Ectodermal cell (in vitro differentiated cells): ENCODE results near the gene AKIP1.

Experiments used
- H3K27ac ChIP-seq: 2 replicates; pipeline ENCODE4 v1.7.0; 2013; ENCODE audit warnings: mild to moderate bottlenecking, low read depth, low read length; ENCODE audit not compliant: insufficient read depth, poor library complexity, severe bottlenecking
- H3K27me3 ChIP-seq: 2 replicates; pipeline ENCODE4 v1.7.0; 2013; ENCODE audit warnings: mild to moderate bottlenecking, low read length; ENCODE audit not compliant: insufficient read depth, control insufficient read depth, poor library complexity, severe bottlenecking
- H3K36me3 ChIP-seq: one replicate; pipeline ENCODE4 v1.7.0; 2013; ENCODE audit warnings: low read length; ENCODE audit not compliant: control insufficient read depth, insufficient read depth
- H3K4me1 ChIP-seq: one replicate; pipeline ENCODE4 v1.7.0; 2013; ENCODE audit warnings: low read length; ENCODE audit not compliant: control insufficient read depth, insufficient read depth
- H3K4me3 ChIP-seq: 2 replicates; pipeline ENCODE4 v1.7.0; 2013; ENCODE audit warnings: low read depth, low read length, control low read depth; ENCODE audit not compliant: insufficient read depth
- H3K9me3 ChIP-seq: 2 replicates; pipeline ENCODE4 v1.7.0; 2013; ENCODE audit warnings: mild to moderate bottlenecking, low read length, moderate library complexity; ENCODE audit not compliant: control insufficient read depth
- WGBS, 2 experiments: methylation state at CpG; one replicate each; pipeline ENCODE4 v1.1.7; 2013; ENCODE audit warnings: missing lambda C conversion rate in 2 of 2; 5-methylcytosine and 5-hydroxymethylcytosine counted together

The AKIP1 gene

DNA sequence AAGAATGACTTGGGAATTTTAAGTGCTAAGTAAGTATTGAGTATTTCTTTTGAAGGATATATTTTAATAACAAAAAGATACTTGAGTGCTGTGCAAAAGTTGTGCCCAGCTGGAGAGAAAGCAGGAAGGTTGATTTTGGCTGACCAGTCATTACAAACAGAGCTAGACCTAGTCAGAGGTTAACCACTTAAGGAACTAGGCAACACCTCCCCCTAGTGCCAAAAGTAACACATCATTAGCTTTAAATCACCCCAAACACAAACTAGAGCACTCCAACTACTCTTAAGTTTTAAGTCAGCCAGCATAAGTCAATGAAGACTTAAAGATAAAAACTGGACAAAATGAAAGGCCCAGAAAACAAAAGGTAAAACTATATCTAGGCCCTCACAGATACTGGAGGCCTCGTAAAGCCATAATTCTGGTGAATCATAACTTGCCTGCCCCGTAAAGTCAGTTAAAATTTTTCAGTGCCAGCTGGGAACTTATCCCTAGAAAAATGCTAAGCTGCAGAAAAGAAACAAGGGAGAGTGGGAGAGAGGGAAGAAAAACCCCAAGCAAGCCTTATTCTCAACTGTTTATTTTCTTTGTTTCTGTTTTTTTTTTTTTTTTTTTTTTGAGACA, 48.7 kb downstream of the AKIP1 start:
- Histone ChIP-seq H3K27ac (no peak overlapping the region), H3K36me3 (no peaks in the 10 kb centered on the region), H3K9me3 (no peaks in the 10 kb centered on the region), H3K27me3 (no peaks in the 10 kb centered on the region), H3K4me1 (peaks cover 4% of the 10 kb centered on the region), H3K4me3 (no peak overlapping the region)
- WGBS, 2 experiments: 32 to 35% methylated on average over 2 of the region's 2 CpGs

DNA sequence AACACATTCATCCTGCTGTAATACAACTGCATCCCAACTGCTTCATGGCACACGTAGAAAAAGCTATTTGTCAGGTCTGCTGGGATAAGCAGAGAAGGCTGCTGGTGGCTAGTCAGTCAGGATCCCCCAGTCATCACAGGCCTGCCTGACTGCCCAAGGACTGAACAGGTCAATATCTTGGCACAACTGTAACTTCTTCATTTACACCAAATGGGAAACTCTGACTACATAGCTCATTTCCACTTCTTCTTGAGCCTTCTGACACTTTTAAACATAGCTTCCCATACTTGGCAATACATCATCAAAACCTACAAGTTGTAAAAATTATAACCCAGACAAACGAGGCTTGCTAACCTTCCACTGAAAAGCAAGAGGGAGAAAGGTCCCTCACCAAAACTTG, 50.4 kb downstream of the AKIP1 start:
- H3K27ac ChIP-seq: no peak overlapping the region
- peaks cover 4% of the 10 kb centered on the region for H3K4me1 ChIP-seq
- H3K9me3 ChIP-seq: no peaks in the 10 kb centered on the region
- no peak overlapping the region for H3K4me3 ChIP-seq
- H3K36me3 ChIP-seq: no peaks in the 10 kb centered on the region
- H3K27me3 ChIP-seq: no peaks in the 10 kb centered on the region
- 91 to 94% methylated on average over 2 of the region's 2 CpGs for WGBS, 2 experiments

DNA sequence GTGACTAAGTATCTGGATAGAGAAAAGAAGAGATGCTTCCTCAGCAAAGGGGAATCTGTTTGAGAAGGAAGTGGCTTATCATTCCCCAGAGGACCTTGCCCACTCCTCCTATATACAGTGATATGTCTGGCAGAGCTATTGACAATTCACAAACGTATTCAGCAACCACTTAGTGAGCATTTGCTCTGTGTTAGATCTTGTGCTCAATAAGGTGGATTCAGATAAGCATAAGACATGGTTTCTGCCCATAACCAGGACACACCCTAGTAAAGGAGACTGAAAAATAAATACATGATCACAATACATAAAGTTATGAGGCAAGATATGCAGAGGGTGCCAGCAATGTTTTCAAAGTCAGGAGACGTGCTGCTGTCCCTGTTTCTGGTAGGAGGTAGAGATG, 51.9 kb downstream of the AKIP1 start:
- Histone ChIP-seq H3K27ac (no peak overlapping the region), H3K4me1 (peaks cover 4% of the 10 kb centered on the region), H3K36me3 (no peaks in the 10 kb centered on the region), H3K4me3 (no peak overlapping the region), H3K9me3 (no peaks in the 10 kb centered on the region), H3K27me3 (no peaks in the 10 kb centered on the region)
- 85% methylated on average over 2 of the region's 2 CpGs; no CpG with 5 or more reads in 1 of the 2 experiments for WGBS, 2 experiments

DNA sequence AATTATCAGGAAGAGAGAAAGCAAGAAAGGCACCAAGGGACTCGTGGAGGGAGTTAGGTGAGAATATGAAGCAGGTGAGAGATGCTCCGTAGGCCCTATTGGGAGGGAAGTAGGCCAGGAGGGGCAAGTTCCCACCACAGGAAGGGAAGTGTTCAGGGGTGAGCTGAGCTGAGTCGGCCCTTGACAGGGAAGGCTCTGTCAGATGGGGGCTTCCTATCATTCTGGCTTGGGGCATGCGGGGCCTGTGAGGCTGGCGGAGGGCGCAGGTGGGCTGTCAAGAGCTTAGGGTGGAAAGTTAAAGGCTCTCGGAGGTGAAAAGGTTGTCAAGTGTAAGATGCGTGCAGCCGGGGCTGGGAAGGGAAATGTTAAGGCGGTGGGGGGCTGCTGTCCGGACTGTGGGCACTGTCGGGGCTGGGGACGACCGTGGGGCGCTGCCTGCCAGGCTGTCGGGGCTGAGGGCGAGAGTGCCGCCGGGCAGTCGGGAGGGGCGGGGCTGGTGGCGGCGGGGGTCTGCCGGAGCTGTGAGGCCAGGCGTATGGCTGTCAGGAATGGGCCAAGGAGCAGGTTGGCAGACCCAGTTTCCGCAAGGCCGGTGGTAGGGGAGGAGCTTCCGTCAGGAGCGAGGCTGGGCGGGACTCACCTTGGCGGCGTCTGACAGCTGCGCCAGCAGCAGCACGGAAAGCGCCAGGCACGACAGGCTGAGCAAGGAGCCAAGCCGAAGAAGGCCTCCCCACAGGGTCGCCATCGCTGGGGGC, 52.8 kb downstream of the AKIP1 start:
- Histone ChIP-seq H3K4me3 (peak overlapping the region; percentile 75), H3K9me3 (no peaks in the 10 kb centered on the region), H3K27ac (peak overlapping the region; percentile 85), H3K4me1 (peaks cover 4% of the 10 kb centered on the region), H3K27me3 (no peaks in the 10 kb centered on the region), H3K36me3 (no peaks in the 10 kb centered on the region)
- WGBS, 2 experiments: 5 to 6% methylated on average over 39 of the region's 39 CpGs

DNA sequence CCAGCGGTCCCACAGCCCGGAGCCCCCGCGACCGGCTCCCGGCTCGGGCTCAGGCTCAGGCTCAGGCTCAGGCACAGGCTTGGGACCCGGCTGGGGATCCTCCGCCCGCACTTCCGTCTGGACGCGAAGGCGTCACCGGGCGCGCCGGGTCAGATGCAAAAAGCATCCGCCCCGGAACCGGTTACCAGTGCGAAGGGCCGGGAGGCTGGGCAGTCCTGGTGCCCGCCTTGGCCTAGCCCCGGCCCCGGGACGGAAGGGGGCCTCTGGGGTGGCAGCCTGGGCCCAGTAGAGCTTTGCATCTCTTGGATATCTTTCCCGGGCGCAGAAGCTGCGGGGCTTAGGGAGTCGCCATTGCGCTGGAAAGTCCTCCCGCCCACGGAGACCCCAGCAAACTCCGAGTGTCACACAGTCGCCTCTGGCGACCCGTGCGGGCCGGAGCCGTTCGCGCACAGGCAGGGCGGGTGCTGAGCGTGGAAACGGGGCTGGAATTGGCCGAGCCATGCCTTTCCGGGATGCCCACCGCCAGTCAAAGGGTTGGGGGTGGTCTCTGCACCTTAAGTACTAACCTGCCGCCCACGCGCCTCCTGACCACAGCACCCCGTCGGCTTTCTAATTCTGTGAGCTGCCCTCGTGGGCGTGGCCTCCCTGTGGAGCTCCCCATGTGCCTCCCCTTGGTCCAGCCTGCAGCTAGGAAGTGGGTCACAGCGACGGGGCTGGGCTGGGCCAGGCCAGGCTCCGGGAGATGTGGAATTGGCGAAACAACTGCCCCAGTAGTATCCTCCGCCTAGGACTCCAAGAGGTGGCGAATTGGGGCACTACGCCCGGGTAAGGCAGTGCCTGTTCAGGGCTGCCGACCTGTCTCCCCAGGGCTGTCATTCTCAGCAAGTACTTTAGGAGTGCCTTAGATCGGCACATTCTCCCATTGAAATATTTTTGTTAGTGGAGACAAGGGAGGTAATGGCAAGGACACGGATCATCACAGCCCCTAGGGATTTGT, 53.6 kb downstream of the AKIP1 start, which contains the start of gene TMEM9B:
TMEM9B (minus strand) TSS at position 119 of the 997 bp plus-strand sequence. CDS start 129 bp downstream, outside the sequence.
- peak within 1 kb of the TSS; percentile 85 for H3K27ac ChIP-seq
- peaks cover 4% of the 10 kb centered on the region for H3K4me1 ChIP-seq
- 1% methylated on average over 67 of the region's 67 CpGs for WGBS, 2 experiments
- H3K36me3 ChIP-seq: no peaks in the 10 kb centered on the region
- H3K27me3 ChIP-seq: no peaks in the 10 kb centered on the region
- peak within 1 kb of the TSS; percentile 75 for H3K4me3 ChIP-seq
- no peaks in the 10 kb centered on the region for H3K9me3 ChIP-seq

DNA sequence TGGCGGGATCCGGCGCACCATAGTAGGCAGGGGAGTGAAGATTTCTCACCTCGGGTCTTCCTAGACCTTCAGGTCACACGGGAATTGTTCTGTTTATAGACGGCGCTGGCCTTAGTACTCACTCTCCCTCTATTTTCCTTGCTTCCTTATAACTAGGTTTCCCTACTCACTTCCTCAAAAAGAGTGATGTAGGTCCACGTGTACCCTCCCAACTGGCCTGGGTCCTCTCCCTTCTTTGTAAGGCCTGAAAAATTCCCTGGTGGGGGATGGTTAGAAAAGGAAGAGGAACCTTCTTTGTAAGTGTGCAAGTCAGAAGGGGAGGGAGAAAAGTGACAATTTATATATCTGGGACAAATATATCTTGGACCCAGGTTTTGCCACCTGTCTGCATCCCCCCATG, 56.2 kb downstream of the AKIP1 start:
- no peak overlapping the region for H3K27ac ChIP-seq
- H3K9me3 ChIP-seq: no peaks in the 10 kb centered on the region
- H3K36me3 ChIP-seq: no peaks in the 10 kb centered on the region
- H3K4me3 ChIP-seq: no peak overlapping the region
- no peaks in the 10 kb centered on the region for H3K27me3 ChIP-seq
- WGBS, 2 experiments: 92 to 94% methylated on average over 8 of the region's 8 CpGs
- H3K4me1 ChIP-seq: peaks cover 4% of the 10 kb centered on the region
